Astrocyte (in vitro differentiated cells and primary cell): ENCODE measurements around the gene CDHR4. TPM values are rescaled to one million over a fixed set of nuclear protein-coding genes. Genes with fewer than 3 reads are reported as not detected.
"Not testable (repeated sequence)": the region's sequence is repeated elsewhere in the genome, so short reads cannot be mapped to it uniquely, and the experiment has no call there.

Experiments
- DNase-seq: peaks from one replicate; pipeline ENCODE4 v3.0.0-alpha.2; 2010; ENCODE audit warnings: low read depth
- FAIRE-seq: peaks from 2 replicates; lab custom pipeline; 2011; peaks lifted over from hg19 to GRCh38; lab: Jason Lieb, UNC
- H2AFZ ChIP-seq: 2 replicates; pipeline ENCODE4 v1.6.0; 2012; ENCODE audit warnings: low read depth, low read length, inconsistent platforms
- H3K27ac ChIP-seq: 2 replicates; pipeline ENCODE4 v1.5.1; 2011; ENCODE audit warnings: low read depth, low read length, inconsistent platforms
- H3K27me3 ChIP-seq: 2 replicates; pipeline ENCODE4 v1.6.0; 2011; ENCODE audit warnings: low read length, inconsistent platforms; ENCODE audit not compliant: insufficient read depth
- H3K36me3 ChIP-seq: 2 replicates; pipeline ENCODE4 v1.5.1; 2011; ENCODE audit warnings: low read length, inconsistent platforms; ENCODE audit not compliant: insufficient read depth
- H3K4me1 ChIP-seq: 2 replicates; pipeline ENCODE4 v1.5.1; 2011; ENCODE audit warnings: low read length, inconsistent platforms; ENCODE audit not compliant: insufficient read depth
- H3K4me2 ChIP-seq: 2 replicates; pipeline ENCODE4 v1.6.0; 2012; ENCODE audit warnings: low read length, inconsistent platforms
- H3K4me3 ChIP-seq: 2 replicates; pipeline ENCODE4 v1.5.1; 2011; ENCODE audit warnings: low read depth, mild to moderate bottlenecking, low read length, inconsistent platforms; ENCODE audit not compliant: insufficient read depth
- H3K79me2 ChIP-seq: 2 replicates; pipeline ENCODE4 v1.6.0; 2012; ENCODE audit warnings: mild to moderate bottlenecking, low read length, inconsistent platforms; ENCODE audit not compliant: insufficient read depth
- H3K9ac ChIP-seq: 2 replicates; pipeline ENCODE4 v1.6.0; 2012; ENCODE audit warnings: mild to moderate bottlenecking, low read length, inconsistent platforms
- H3K9me3 ChIP-seq: 2 replicates; pipeline ENCODE4 v1.5.1; 2012; ENCODE audit warnings: low read depth, mild to moderate bottlenecking, low read length, inconsistent platforms; ENCODE audit not compliant: insufficient read depth
- H4K20me1 ChIP-seq: 2 replicates; pipeline ENCODE4 v1.6.0; 2012; ENCODE audit warnings: low read length, inconsistent platforms; ENCODE audit not compliant: insufficient read depth
- H3K27ac Mint-ChIP-seq: one replicate; pipeline ENCODE4 v1.8.0; 2021; ENCODE audit warnings: mild to moderate bottlenecking, mixed read lengths; ENCODE audit not compliant: unreplicated experiment
- H3K27me3 Mint-ChIP-seq: one replicate; pipeline ENCODE4 v1.8.0; 2021; ENCODE audit warnings: low read depth, mixed read lengths; ENCODE audit not compliant: unreplicated experiment
- H3K36me3 Mint-ChIP-seq: one replicate; pipeline ENCODE4 v1.8.0; 2021; ENCODE audit warnings: low read depth, mixed read lengths; ENCODE audit not compliant: unreplicated experiment
- H3K4me1 Mint-ChIP-seq: one replicate; pipeline ENCODE4 v1.8.0; 2021; ENCODE audit warnings: low read depth, mixed read lengths; ENCODE audit not compliant: unreplicated experiment
- H3K4me3 Mint-ChIP-seq: one replicate; pipeline ENCODE4 v1.8.0; 2021; ENCODE audit warnings: mild to moderate bottlenecking, moderate library complexity, mixed read lengths; ENCODE audit not compliant: unreplicated experiment
- H3K9me3 Mint-ChIP-seq: one replicate; pipeline ENCODE4 v1.8.0; 2021; ENCODE audit warnings: mild to moderate bottlenecking, mixed read lengths; ENCODE audit not compliant: unreplicated experiment
- EZH2 ChIP-seq: IDR thresholded peaks from 2 replicates; pipeline ENCODE4 v1.6.1; 2012; ENCODE audit warnings: mild to moderate bottlenecking, low read length, inconsistent platforms; ENCODE audit not compliant: insufficient read depth
- total RNA-seq: library from RNA; stranded (reverse); gene quantifications from 2 replicates; pipeline ENCODE4 v1.2.1, GENCODE V29; 2021
- TF ChIP-seq, protein P1 (sequence below): IDR thresholded peaks from 2 replicates; pipeline ENCODE4 v1.5.1; 2011; ENCODE audit warnings: low read depth, mild to moderate bottlenecking, inconsistent platforms, low read length, moderate library complexity; ENCODE audit not compliant: insufficient read depth

CDHR4 gene
- total RNA-seq, 1 donor from 2014 or later, result not detected

DNA sequence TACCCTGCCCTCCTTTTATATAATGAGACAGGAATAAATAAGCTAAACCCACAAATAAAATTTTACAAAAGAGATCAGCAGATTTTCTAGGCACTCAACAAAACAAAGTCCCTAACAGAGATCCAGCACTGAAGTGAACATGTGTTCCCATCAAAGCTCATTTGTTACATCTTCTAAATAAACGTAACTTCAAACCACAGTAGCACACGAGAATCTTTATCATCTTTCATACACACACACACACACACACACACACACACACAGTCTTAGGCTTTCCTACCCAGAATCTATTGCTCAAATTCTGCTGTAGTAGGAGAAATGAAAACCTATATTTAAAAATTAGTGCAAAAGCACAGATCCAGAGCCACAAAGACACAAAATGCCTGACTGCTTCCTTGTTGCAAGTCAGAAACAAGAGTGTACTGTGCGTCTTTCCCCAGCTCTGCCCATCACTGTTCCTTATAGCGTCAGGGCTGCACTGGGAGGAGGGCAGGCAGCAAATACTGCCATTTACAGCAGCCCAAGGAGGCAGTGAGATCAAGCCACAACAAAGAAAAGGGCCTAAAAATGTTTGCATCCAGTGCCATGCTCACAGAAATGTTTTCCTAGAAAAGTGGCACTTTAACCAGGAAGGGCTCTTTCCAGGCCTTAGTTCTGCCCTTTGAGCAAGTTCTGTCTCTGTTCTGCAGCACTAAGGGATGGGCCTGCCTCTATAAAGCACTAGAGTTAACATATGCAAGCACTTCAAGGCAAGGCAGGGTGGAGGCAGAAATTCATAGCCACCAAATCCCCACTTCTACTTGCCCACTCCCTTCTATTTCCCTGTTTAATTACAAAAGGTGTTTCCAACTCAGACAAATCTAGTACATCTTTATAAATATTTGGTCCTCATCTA lies 19.3 kb downstream of the CDHR4 start:
- FAIRE-seq (no peak), DNase-seq (no peak)
- H3K4me1 ChIP-seq, result peaks cover 6% of the 10 kb centered on the region
- no peak overlapping the region for H3K4me2 ChIP-seq
- peaks cover 6% of the 10 kb centered on the region for H3K36me3 Mint-ChIP-seq
- H3K9ac ChIP-seq, result no peak overlapping the region
- H4K20me1 ChIP-seq, result peaks cover 58% of the 10 kb centered on the region
- H3K9me3 ChIP-seq, result no peaks in the 10 kb centered on the region
- H3K27ac Mint-ChIP-seq, result peak overlapping the region; percentile 58
- H3K27me3 Mint-ChIP-seq, result no peaks in the 10 kb centered on the region
- no peak overlapping the region for H3K4me3 ChIP-seq
- peaks cover 7% of the 10 kb centered on the region for H3K36me3 ChIP-seq
- peaks cover 89% of the 10 kb centered on the region for H3K79me2 ChIP-seq
- no peak overlapping the region for H2AFZ ChIP-seq
- peaks cover 19% of the 10 kb centered on the region for H3K4me1 Mint-ChIP-seq
- H3K9me3 Mint-ChIP-seq, result peaks cover 2% of the 10 kb centered on the region
- no peak for TF ChIP-seq EZH2
- TF ChIP-seq, protein P1, sequence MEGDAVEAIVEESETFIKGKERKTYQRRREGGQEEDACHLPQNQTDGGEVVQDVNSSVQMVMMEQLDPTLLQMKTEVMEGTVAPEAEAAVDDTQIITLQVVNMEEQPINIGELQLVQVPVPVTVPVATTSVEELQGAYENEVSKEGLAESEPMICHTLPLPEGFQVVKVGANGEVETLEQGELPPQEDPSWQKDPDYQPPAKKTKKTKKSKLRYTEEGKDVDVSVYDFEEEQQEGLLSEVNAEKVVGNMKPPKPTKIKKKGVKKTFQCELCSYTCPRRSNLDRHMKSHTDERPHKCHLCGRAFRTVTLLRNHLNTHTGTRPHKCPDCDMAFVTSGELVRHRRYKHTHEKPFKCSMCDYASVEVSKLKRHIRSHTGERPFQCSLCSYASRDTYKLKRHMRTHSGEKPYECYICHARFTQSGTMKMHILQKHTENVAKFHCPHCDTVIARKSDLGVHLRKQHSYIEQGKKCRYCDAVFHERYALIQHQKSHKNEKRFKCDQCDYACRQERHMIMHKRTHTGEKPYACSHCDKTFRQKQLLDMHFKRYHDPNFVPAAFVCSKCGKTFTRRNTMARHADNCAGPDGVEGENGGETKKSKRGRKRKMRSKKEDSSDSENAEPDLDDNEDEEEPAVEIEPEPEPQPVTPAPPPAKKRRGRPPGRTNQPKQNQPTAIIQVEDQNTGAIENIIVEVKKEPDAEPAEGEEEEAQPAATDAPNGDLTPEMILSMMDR, result no peak
- no peak overlapping the region for H3K27ac ChIP-seq
- no peaks in the 10 kb centered on the region for H3K27me3 ChIP-seq
- H3K4me3 Mint-ChIP-seq, result no peak overlapping the region

DNA sequence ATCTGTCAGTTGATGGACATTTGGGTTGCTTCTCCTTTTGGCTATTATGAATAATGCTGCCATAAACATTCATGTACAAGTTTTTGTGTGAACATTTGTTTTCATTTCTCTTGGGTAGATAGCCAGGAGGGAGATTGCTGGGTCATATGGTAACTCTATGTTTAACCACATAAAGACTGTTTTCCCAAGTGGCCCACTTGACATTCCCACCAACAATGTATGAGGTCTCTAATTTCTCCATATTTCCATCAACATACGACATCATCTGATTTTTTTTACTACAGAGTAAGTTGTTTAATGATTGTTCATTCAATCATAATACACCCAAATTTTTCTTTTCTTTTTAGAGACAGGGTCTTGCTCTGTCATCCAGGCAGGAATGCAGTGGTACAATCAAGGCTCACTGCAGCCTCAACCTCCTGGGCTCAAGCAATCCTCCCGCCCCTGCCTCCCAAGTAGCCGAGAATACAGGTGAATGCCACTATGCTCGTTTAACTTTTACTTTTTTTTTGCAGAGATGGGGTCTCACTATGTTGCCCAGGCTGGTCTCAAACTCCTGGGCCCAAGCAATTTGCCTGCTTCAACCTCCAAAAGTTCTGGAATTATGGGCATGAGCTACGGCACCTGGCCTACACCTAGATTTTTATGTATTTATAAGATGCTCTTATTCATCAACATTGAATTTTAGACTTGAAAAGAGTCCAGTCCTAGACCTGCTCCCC lies 20.2 kb downstream of the CDHR4 start:
- H3K9me3 Mint-ChIP-seq, result peaks cover 2% of the 10 kb centered on the region
- H3K9ac ChIP-seq, result no peak overlapping the region
- H3K27me3 ChIP-seq, result no peaks in the 10 kb centered on the region
- H3K4me1 ChIP-seq, result no peaks in the 10 kb centered on the region
- H2AFZ ChIP-seq, result no peak overlapping the region
- H3K4me2 ChIP-seq, result no peak overlapping the region
- DNase-seq (no peak), FAIRE-seq (peak; percentile 82)
- H3K9me3 ChIP-seq, result no peaks in the 10 kb centered on the region
- H3K27ac Mint-ChIP-seq, result peak overlapping the region; percentile 58
- peaks cover 6% of the 10 kb centered on the region for H3K36me3 Mint-ChIP-seq
- H3K27ac ChIP-seq, result no peak overlapping the region
- peaks cover 64% of the 10 kb centered on the region for H4K20me1 ChIP-seq
- peaks cover 89% of the 10 kb centered on the region for H3K79me2 ChIP-seq
- H3K36me3 ChIP-seq, result peaks cover 7% of the 10 kb centered on the region
- H3K4me3 ChIP-seq, result no peak overlapping the region
- H3K27me3 Mint-ChIP-seq, result no peaks in the 10 kb centered on the region
- H3K4me3 Mint-ChIP-seq, result no peak overlapping the region
- TF ChIP-seq, protein P1, result no peak
- no peak for TF ChIP-seq EZH2
- H3K4me1 Mint-ChIP-seq, result peaks cover 17% of the 10 kb centered on the region

DNA sequence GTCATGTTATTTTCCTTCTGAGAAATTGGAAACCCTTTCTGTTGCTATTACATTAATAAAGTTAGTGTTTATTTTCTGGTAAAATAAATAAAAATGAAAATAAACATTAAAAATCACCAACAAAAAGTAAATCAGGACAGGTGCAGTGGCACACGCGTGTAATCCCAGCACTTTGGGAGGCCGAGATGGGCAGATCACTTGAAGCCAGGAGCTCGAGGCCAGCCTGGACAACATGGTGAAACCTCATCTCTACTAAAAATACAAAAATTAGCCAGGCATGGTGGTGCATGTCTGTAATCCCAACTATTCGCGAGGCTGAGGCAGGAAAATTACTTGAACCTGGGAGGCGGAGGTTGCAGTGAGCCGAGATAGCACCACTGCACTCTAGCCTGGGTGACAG lies 23.6 kb downstream of the CDHR4 start:
- not testable (repeated sequence) for H3K4me1 ChIP-seq, H3K36me3 ChIP-seq, FAIRE-seq, H3K4me2 ChIP-seq, H3K36me3 Mint-ChIP-seq, H2AFZ ChIP-seq, H3K4me3 Mint-ChIP-seq, H3K9me3 ChIP-seq, H3K9ac ChIP-seq, H3K27me3 Mint-ChIP-seq, H3K27me3 ChIP-seq, H3K4me3 ChIP-seq, H3K9me3 Mint-ChIP-seq, DNase-seq, H3K27ac Mint-ChIP-seq, H3K27ac ChIP-seq
- peaks cover 74% of the 10 kb centered on the region for H4K20me1 ChIP-seq
- peaks cover 14% of the 10 kb centered on the region for H3K4me1 Mint-ChIP-seq
- peaks cover 91% of the 10 kb centered on the region for H3K79me2 ChIP-seq
